Activated T-helper 1 cell treated with anti-CD3 and anti-CD28 coated beads, Interleukin-12 subunit alpha, Interleukin-12 subunit beta, Interleukin-2, Interleukin-4 antibody, amounts not matched to agents 30 ng/mL and 10 ng/mL and 1 ng/mL, durations not matched to agents 14 hours and 24 hours and 36 hours (primary cell): ENCODE data around the gene ASTN2. TPM values are rescaled to one million over a fixed set of nuclear protein-coding genes. Genes with fewer than 3 reads are reported as not detected.
"Not testable (repeated sequence)": the region's sequence is repeated elsewhere in the genome, so short reads cannot be mapped to it uniquely, and the experiment has no call there.

Experiments
- DNase-seq: peaks from one replicate; pipeline ENCODE4 v3.0.0; 2021; ENCODE audit warnings: low spot score
- H3K27ac Mint-ChIP-seq: one replicate; pipeline ENCODE4 v1.8.0; 2021; ENCODE audit warnings: mild to moderate bottlenecking, mixed read lengths
- H3K27me3 Mint-ChIP-seq: one replicate; pipeline ENCODE4 v1.8.0; 2022; ENCODE audit warnings: mild to moderate bottlenecking, moderate library complexity, mixed read lengths; ENCODE audit not compliant: insufficient read depth
- H3K36me3 Mint-ChIP-seq: one replicate; pipeline ENCODE4 v1.8.0; 2021; ENCODE audit warnings: low read depth, mixed read lengths
- H3K4me1 Mint-ChIP-seq: one replicate; pipeline ENCODE4 v1.8.0; 2021; ENCODE audit warnings: low read depth, mixed read lengths
- H3K4me3 Mint-ChIP-seq: one replicate; pipeline ENCODE4 v1.8.0; 2021; ENCODE audit warnings: mild to moderate bottlenecking, moderate library complexity, mixed read lengths
- H3K9me3 Mint-ChIP-seq: one replicate; pipeline ENCODE4 v1.8.0; 2021; ENCODE audit warnings: mixed read lengths
- intact Hi-C: fragments of 100-400 bp; cut with micrococcal nuclease; formaldehyde crosslinking; loops from one replicate; pipeline ENCODE4 v1.15.1; 2024
- total RNA-seq: library from RNA; stranded (reverse); gene quantifications from 2 replicates; pipeline ENCODE4 v1.2.3, GENCODE V29; 2022

The ASTN2 gene
- total RNA-seq, 1 donor from 2014 or later = 3.3 TPM

DNA sequence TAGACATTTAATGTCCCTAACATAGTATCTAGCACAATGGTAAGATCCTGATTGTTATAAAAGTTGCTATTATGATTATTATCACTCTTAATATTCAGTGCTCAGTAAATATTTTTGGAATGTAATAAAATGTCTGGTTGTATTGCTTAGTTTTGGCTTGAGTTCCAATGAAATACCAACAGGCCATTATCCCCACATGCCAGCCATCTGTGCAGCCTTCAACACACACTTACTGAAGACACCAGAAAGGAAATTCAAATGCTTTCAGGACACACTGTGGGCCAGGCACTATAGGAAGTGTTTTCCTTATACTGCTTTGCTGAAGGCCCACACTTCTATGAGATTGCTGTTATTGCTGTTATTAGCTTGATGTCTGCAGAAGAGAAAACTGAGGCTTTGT, 570.2 kb downstream of the ASTN2 start:
- H3K4me1 Mint-ChIP-seq = no peaks in the 10 kb centered on the region
- H3K27ac Mint-ChIP-seq = no peak overlapping the region
- H3K9me3 Mint-ChIP-seq = no peaks in the 10 kb centered on the region
- no peaks in the 10 kb centered on the region for H3K27me3 Mint-ChIP-seq
- no peaks in the 10 kb centered on the region for H3K36me3 Mint-ChIP-seq
- intact Hi-C loops = no loop called here
- DNase-seq = no peak
- no peak overlapping the region for H3K4me3 Mint-ChIP-seq

- no peak for DNase-seq
- H3K4me1 Mint-ChIP-seq = no peaks in the 10 kb centered on the region
- no peak overlapping the region for H3K4me3 Mint-ChIP-seq
- H3K27me3 Mint-ChIP-seq = no peaks in the 10 kb centered on the region
- H3K27ac Mint-ChIP-seq = no peak overlapping the region
- intact Hi-C loops = no loop called here
- H3K9me3 Mint-ChIP-seq = no peaks in the 10 kb centered on the region
- no peaks in the 10 kb centered on the region for H3K36me3 Mint-ChIP-seq
Observed at GRCh38 chr9:116843863-116844620, 570.8 kb downstream of the ASTN2 start.

- no peaks in the 10 kb centered on the region for H3K27me3 Mint-ChIP-seq
- H3K4me1 Mint-ChIP-seq = no peaks in the 10 kb centered on the region
- no peak overlapping the region for H3K27ac Mint-ChIP-seq
- no peak overlapping the region for H3K4me3 Mint-ChIP-seq
- H3K36me3 Mint-ChIP-seq = no peaks in the 10 kb centered on the region
- no peaks in the 10 kb centered on the region for H3K9me3 Mint-ChIP-seq
- intact Hi-C loops = no loop called here
- no peak for DNase-seq
Observed at GRCh38 chr9:116842658-116843057, 572.2 kb downstream of the ASTN2 start.

GRCh38 chr9:116838468-116838867, 576.4 kb downstream of the ASTN2 start:
- H3K4me1 Mint-ChIP-seq, H3K4me3 Mint-ChIP-seq, H3K36me3 Mint-ChIP-seq, intact Hi-C loops, DNase-seq, H3K27ac Mint-ChIP-seq, H3K27me3 Mint-ChIP-seq, H3K9me3 Mint-ChIP-seq: not testable (repeated sequence)

DNA sequence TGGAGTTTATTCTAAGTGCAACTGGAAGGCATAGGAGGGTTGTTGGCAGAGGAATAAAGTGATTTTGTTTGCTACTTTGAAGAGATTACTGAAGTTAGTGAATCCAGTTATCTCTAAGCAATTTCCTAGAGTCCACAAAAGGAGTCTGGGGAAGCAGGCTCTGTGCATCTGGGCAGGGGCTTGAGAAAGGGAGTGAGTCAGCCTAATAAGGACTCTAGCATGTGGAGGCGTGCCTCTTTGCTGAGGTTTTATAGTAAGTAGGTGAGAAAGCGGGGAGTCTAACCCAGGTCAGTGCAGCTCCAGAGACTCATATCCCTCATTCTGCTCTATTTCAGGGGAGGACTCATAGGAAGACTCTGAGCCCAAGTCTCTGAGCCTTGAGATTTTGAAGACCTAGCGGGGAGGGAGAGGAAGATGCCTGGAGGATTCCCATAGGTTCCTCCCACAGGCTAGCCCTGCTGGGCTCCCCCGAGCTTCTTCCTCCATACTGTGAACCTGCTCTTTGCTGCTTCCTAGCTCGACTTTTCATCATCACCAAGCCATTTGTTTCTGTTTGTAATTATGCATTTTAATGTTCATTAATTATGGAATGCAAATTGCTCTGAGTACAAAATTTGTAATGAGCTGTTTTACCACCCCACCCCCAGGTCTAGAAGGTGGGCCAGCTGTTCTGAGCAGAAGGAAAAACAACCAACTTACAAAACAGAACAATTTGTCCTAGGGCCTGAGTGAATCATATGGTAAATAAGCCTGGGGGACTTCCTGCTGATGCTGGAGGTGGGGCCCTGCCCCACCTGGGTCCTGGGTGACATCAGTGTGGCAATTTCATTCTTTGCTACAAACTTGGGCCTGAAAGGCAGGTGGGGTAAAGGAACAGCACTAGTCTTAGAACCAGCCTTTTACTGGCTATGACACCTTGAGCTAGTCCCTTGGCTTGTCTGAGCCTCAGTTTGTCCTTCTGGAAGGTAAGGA, 577.6 kb downstream of the ASTN2 start:
- Mint-ChIP-seq H3K9me3 (no peaks in the 10 kb centered on the region), H3K27me3 (peaks cover 2% of the 10 kb centered on the region), H3K4me1 (no peaks in the 10 kb centered on the region), H3K27ac (no peak overlapping the region), H3K36me3 (no peaks in the 10 kb centered on the region), H3K4me3 (no peak overlapping the region)
- intact Hi-C loops = no loop called here
- DNase-seq = no peak

GRCh38 chr9:116830321-116830720, 584.5 kb downstream of the ASTN2 start:
- H3K36me3 Mint-ChIP-seq, H3K27me3 Mint-ChIP-seq, H3K4me3 Mint-ChIP-seq, intact Hi-C loops, H3K4me1 Mint-ChIP-seq, H3K9me3 Mint-ChIP-seq, DNase-seq, H3K27ac Mint-ChIP-seq: not testable (repeated sequence)

DNA sequence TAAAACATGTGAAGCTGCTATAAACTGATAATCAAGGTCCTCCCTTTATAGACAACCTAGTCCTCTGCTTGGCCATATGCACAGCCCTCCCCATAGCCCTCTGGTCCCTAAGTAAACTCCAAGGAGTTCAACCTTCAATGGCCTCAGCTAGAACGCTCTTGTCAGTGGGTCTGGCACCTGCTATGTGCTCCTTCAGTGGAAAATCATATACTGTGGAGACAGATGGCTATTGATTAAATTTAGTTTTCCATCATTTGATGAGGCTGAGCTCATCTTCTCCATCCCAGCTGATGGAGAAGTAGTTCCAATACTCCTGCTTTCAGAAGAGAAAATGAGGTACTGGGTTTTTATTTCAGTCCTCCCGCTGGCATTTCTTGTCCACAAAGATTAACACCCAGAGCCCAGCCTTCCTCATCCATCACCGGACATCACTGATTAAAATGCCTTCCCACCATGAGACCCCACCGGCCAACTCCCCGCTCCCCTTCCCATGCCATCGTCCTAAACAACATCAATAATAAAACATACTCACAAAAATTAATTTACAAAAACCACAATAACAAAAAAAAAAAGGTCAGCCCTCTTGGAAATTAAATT, 593.1 kb downstream of the ASTN2 start:
- H3K36me3 Mint-ChIP-seq = no peaks in the 10 kb centered on the region
- H3K27ac Mint-ChIP-seq = no peak overlapping the region
- H3K4me1 Mint-ChIP-seq = no peaks in the 10 kb centered on the region
- H3K27me3 Mint-ChIP-seq = no peaks in the 10 kb centered on the region
- no peaks in the 10 kb centered on the region for H3K9me3 Mint-ChIP-seq
- intact Hi-C loops = no loop called here
- no peak overlapping the region for H3K4me3 Mint-ChIP-seq
- DNase-seq = no peak

DNA sequence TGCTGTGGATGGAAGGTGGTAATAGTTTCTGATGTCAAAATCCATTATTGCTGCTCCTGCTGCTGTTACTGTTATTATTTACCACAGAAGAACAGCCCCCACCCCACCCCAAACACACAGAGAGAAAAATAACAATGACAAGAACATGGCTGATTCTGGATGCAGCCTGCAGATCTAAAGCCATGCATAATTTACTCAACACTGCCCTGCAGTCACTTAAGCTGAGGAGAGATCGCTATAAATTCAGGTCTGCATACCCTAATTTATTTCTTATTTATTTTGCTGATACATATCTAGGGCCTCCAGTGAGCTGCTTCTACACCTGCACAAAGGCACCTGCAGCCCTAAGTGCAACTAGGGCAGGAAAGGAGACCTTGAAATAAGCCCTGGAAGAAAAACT, 595.7 kb downstream of the ASTN2 start:
- Mint-ChIP-seq H3K36me3 (no peaks in the 10 kb centered on the region), H3K9me3 (no peaks in the 10 kb centered on the region), H3K4me1 (no peaks in the 10 kb centered on the region), H3K4me3 (no peak overlapping the region), H3K27ac (no peak overlapping the region), H3K27me3 (no peaks in the 10 kb centered on the region)
- DNase-seq = no peak
- intact Hi-C loops = no loop called here

DNA sequence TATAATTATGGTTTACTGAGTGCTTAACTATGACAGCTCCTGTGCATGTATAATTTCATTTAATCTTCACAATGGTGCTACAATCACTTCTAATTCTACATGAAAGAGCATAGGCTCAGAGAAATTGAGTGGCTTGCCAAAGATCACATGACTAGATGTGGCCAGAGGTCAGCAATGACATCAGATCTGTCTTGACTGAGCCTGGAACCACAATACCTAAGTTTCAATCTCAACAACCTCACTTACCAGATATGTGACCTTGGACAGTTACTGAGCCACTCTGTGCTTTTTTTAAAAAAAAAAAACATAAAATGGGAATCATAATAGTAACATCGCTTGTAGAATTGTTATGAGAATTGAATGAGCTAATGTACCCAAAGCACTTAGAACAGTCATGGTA, 597.1 kb downstream of the ASTN2 start:
- no peaks in the 10 kb centered on the region for H3K9me3 Mint-ChIP-seq
- no peak overlapping the region for H3K27ac Mint-ChIP-seq
- intact Hi-C loops = no loop called here
- H3K27me3 Mint-ChIP-seq = no peaks in the 10 kb centered on the region
- H3K4me1 Mint-ChIP-seq = no peaks in the 10 kb centered on the region
- H3K36me3 Mint-ChIP-seq = no peaks in the 10 kb centered on the region
- H3K4me3 Mint-ChIP-seq = no peak overlapping the region
- no peak for DNase-seq

GRCh38 chr9:116816484-116816883, 598.4 kb downstream of the ASTN2 start:
- Mint-ChIP-seq H3K36me3 (no peaks in the 10 kb centered on the region), H3K4me3 (no peak overlapping the region), H3K27me3 (no peaks in the 10 kb centered on the region), H3K27ac (no peak overlapping the region), H3K9me3 (no peaks in the 10 kb centered on the region), H3K4me1 (no peaks in the 10 kb centered on the region)
- intact Hi-C loops = no loop called here
- DNase-seq = no peak

DNA sequence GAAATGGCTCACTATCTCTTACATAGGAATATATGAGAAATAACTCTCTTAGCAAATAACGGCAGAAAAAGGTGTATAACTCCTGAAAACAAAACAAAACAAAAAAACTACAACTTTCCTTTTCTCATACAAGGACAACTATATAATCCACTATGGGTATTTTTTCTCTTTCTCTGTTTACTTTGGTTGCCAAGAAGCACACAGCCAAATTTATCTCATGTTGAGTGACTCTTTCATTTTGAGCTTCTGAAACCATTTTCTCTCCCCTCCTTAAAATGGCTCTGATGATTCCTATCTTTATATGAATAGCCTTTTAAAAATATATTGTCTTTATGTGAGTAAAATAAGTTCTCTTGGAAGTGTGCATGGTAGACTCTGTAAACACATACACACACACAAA, 599.0 kb downstream of the ASTN2 start:
- DNase-seq = no peak
- intact Hi-C loops = no loop called here
- Mint-ChIP-seq H3K4me1 (no peaks in the 10 kb centered on the region), H3K4me3 (no peak overlapping the region), H3K27me3 (no peaks in the 10 kb centered on the region), H3K27ac (no peak overlapping the region), H3K36me3 (no peaks in the 10 kb centered on the region), H3K9me3 (no peaks in the 10 kb centered on the region)

- intact Hi-C loops = no loop called here
Observed at GRCh38 chr9:116813031-116813300, 601.9 kb downstream of the ASTN2 start.

More at GRCh38 chr9:116813031-116813300, 601.9 kb downstream of the ASTN2 start:
- Mint-ChIP-seq H3K36me3 (no peaks in the 10 kb centered on the region), H3K27ac (no peak overlapping the region), H3K4me3 (no peak overlapping the region), H3K9me3 (no peaks in the 10 kb centered on the region), H3K4me1 (no peaks in the 10 kb centered on the region), H3K27me3 (no peaks in the 10 kb centered on the region)
- DNase-seq = no peak
